HG02678 (cell line): Measurements from ENCODE around the gene CAMP.
"Not testable (repeated sequence)": the region's sequence is repeated elsewhere in the genome, so short reads cannot be mapped to it uniquely, and the experiment has no call there.

Experiments
- ATAC-seq: cut with Tn5 transposase; IDR thresholded peaks from one replicate; pipeline ENCODE4 v1.9.1; 2021; ENCODE audit warnings: mild to moderate bottlenecking, moderate library complexity; ENCODE audit not compliant: unreplicated experiment

The CAMP gene

GRCh38 chr3:48211776-48212175 is 11.5 kb upstream of the CAMP start:
- not testable (repeated sequence) for ATAC-seq

- no peak for ATAC-seq
These were observed 9.1 kb upstream of the CAMP start for GRCh38 chr3:48214225-48214624.

GRCh38 chr3:48215019-48215418 is 8.3 kb upstream of the CAMP start:
- ATAC-seq: no peak

- ATAC-seq: no peak
These were observed 7.8 kb upstream of the CAMP start for GRCh38 chr3:48215466-48215865.

- ATAC-seq: no peak
These were observed 7.4 kb upstream of the CAMP start for GRCh38 chr3:48215876-48216275.

GRCh38 chr3:48217449-48217848 is 5.8 kb upstream of the CAMP start:
- ATAC-seq: no peak

DNA sequence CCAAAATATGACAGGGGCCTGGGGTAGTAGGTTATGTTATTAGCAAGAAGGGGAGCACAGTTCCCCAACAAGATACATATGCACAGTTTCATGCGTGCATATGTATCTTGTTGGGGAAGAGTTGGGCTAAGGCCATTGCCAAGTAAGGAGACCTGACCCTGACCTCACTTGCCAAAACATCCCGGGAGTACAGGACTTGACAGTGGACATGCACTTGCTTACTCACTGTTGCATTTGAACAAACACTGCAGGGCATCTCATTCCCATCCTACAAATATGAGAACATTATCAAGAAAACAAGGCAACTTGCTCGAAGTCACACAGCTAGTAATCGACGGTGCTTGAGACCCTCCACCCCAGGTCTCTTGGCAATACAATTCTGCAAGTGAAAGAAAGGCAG is 4.8 kb upstream of the CAMP start:
- no peak for ATAC-seq

- no peak for ATAC-seq
These were observed 3.8 kb upstream of the CAMP start for GRCh38 chr3:48219543-48219942.

- no peak for ATAC-seq
These were observed 2.5 kb upstream of the CAMP start for GRCh38 chr3:48220746-48221145.

GRCh38 chr3:48225587-48225986 is 2.3 kb downstream of the CAMP start:
- no peak for ATAC-seq

DNA sequence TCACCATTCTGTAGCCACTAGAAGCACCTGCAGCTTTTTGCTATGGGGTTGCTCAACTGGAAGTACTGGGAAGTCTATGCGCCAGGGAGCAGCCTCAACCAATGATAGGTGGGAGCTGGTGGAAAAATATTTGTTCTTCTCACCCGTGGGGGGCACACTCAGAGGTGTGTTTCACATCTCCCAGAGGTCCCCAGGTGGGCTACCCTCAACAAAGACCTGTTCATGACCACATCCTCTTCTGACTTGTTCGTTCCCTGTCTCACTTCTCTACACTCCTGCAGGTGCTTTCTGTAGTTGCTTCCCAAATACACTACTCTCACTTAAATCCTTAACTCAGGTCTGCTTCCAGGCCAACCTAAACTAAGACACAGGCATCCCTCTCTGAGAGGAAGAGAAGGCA is 3.6 kb downstream of the CAMP start:
- no peak for ATAC-seq

DNA sequence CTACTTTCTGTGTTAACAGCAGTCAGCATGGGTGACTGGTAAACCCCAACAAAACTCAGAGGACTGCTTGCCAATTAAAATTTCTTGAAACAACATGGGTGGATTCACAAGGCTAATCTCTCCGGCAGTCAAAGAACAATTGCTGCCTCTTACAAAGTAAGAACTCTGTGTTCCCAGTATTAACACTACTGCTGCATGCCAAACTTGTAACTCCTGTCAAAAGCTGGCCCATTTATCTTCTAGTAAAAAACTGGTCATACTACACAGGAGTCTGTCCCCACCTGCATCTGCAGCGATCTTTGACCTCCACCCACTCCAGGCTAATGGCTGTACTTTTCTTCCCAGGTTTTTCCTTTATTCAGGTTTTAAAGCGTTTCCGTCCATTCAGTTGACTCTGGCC is 8.9 kb downstream of the CAMP start:
- ATAC-seq: no peak

DNA sequence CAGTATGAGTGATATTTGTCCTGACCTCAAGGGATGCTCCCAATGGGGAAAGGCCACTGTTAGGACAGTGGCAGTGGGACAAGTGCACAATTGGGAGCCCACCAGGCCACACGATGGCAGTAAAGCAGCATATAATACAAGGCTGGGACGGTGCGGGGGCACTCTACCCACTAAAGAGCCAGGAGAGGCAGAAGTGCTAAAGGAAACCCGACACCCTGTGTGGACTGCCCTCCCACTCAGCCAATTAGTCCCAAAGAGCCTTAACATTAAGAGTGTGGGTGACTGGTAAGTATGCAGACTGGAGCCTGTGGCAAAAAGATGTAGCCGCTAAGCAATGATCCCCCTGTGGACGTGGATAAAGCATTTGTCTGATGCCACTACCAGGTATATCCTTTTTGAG is 9.4 kb downstream of the CAMP start:
- ATAC-seq: no peak

GRCh38 chr3:48233542-48233941 is 10.2 kb downstream of the CAMP start:
- no peak for ATAC-seq

- ATAC-seq: no peak
These were observed 13.2 kb downstream of the CAMP start for GRCh38 chr3:48236531-48236930.

- no peak for ATAC-seq
These were observed 15.3 kb downstream of the CAMP start for GRCh38 chr3:48238531-48239085.

DNA sequence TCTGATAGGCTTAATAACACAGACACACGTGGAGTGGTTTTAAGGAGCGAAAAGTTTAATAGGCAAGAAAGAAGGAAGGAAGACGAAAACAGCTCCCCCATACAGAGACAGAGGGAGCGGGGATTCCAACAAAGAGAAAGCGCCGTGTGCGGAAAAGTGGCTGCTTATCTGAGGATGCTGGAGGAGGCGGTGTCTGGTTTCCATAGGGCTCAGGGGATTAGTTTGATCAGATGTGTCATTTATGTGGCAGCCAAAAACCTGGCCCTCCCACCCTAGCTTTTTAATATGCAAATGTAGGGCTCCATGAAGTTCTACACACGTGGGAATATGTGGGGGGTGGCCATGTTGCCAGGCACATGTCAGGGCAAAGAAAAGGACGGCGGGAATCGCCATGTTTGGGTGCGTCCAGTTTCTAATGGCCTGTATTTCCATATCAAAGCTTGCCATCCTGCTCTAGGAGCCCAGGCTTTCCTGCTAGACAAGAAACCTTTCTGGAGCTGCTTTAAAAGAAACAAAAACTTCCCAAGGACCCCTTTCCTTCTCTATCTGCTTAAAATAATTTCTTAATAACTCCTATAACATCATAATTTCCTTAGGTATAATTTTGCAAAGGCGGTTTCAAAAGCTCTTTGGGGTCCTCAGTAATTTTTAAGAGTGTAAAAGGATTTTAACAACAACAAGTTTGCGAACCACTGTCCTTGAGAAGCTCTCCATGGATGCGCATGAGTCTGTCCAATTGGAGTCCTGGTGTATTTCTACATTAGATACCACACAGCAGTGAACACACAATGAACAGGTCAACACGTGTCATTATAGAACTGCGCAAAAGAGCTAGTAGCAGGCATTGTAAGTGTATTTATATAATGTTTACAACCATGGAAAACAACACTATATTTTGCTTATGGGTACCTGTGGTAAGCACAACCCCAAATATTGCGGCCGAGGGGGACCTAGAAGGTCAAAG is 17.0 kb downstream of the CAMP start:
- no peak for ATAC-seq

DNA sequence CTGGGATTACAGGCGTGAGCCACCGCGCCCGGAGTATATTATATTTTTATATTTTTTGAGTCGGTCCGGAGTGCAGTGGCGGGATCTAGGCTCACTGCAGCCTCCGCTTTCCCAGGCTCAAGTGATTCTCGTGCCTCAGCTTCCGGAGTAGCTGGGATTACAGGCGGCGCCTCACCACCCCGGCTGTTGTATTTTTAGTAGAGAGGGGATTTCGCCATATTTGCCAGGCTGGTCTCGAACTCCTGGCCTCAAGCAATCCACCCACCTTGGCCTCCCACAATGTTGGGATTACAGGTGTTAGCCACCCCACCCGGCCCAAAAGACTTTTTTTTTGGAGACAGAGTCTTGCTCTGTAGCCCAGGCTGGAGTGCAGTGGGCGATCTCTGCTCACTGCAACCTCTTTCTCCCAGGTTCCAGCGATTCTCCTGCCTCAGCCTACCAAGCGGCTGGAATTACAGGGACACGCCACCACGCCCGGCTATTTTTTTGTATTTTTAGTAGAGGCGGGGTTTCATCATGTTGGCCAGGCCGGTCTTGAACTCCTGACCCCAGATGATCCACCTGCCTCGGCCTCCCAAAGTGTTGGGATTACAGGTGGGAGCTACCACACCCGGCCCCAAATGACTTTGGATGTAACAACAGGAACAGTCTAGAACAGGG is 18.6 kb downstream of the CAMP start:
- no peak for ATAC-seq

DNA sequence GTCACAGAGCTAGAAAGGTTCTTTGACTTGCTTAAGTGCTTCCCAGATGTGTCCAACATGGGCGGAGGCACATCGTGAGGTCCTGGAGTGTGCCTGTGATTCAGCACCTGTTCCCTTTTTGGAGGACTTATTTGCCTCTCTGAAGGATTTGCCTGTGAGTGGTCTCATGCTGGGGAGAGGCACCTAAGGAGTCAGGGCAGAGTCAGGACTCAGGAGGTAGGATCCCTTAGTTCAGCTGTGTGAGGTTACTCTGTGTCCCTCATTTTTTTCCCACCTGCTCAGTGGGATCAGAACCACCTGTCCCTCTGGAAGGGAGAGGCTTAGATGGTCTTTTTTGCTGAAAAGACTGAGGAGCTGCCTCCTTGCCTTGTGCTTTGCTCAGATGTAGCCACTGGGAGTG is 20.6 kb downstream of the CAMP start:
- ATAC-seq: no peak

GRCh38 chr3:48244461-48244860 is 21.2 kb downstream of the CAMP start:
- ATAC-seq: no peak

GRCh38 chr3:48245136-48245535 is 21.8 kb downstream of the CAMP start:
- ATAC-seq: no peak

DNA sequence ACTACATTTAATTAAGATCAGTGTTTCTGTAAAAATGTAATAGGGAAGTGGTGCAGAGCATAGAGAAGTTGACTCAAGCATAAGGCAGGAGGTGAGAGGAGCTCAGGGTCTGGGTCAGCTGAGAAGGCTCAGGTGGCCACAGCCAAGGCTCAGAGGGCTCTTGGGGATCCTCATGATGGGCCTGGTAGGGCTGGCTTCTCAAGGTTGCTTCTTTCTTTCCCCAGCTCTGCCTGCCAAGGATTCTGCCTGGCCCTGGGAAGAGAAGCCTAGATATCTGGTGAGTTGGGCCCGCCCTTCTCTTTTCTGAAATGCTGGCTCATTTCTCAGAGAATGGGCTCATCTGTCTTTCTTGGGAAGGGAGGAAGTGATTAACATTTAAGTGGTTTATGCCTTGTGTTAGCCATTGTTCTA is 24.1 kb downstream of the CAMP start:
- ATAC-seq: no peak
